GM23248 (cell line): ENCODE data around the gene PITPNM2. TPM values are rescaled to one million over a fixed set of nuclear protein-coding genes. Genes with fewer than 3 reads are reported as not detected.

Experiments used
- DNase-seq: peaks from one replicate; pipeline ENCODE4 v3.0.0-alpha.2; 2015
- H2AFZ ChIP-seq: fragments of 200-600 bp; sonication (generic); 2 replicates; pipeline ENCODE4 v1.6.1; 2016; ENCODE audit warnings: antibody characterized with exemption
- H3F3A ChIP-seq: fragments of 200-600 bp; sonication (generic); 2 replicates; pipeline ENCODE4 v1.6.1; 2016; ENCODE audit warnings: mild to moderate bottlenecking, antibody characterized with exemption, mixed run types; ENCODE audit not compliant: insufficient read depth
- H3K27ac ChIP-seq: fragments of 200-600 bp; sonication (generic); 2 replicates; pipeline ENCODE4 v1.5.1; 2016; ENCODE audit warnings: mild to moderate bottlenecking
- H3K27me3 ChIP-seq: fragments of 200-600 bp; sonication (generic); replicated peaks from 2 replicates; pipeline ENCODE4 v1.6.1; 2016; ENCODE audit warnings: mild to moderate bottlenecking; ENCODE audit not compliant: insufficient read depth
- H3K36me3 ChIP-seq: fragments of 200-600 bp; sonication (generic); 2 replicates; pipeline ENCODE4 v1.6.1; 2016; ENCODE audit warnings: low read depth, mild to moderate bottlenecking
- H3K4me1 ChIP-seq: fragments of 200-600 bp; sonication (generic); 2 replicates; pipeline ENCODE4 v1.6.1; 2016; ENCODE audit warnings: mild to moderate bottlenecking; ENCODE audit not compliant: insufficient read depth
- H3K4me2 ChIP-seq: fragments of 200-600 bp; sonication (generic); one replicate; pipeline ENCODE4 v1.6.1; 2016; ENCODE audit warnings: mild to moderate bottlenecking; ENCODE audit not compliant: unreplicated experiment
- H3K4me3 ChIP-seq: fragments of 200-600 bp; sonication (generic); 2 replicates; pipeline ENCODE4 v1.5.1; 2016; ENCODE audit warnings: mild to moderate bottlenecking
- H3K79me2 ChIP-seq: fragments of 200-600 bp; sonication (generic); 2 replicates; pipeline ENCODE4 v1.6.1; 2016; ENCODE audit warnings: mild to moderate bottlenecking; ENCODE audit not compliant: insufficient read depth
- H3K9ac ChIP-seq: fragments of 200-600 bp; sonication (generic); 2 replicates; pipeline ENCODE4 v1.6.1; 2016; ENCODE audit warnings: mild to moderate bottlenecking
- H3K9me2 ChIP-seq: fragments of 200-600 bp; sonication (generic); 2 replicates; pipeline ENCODE4 v1.6.1; 2016; ENCODE audit warnings: mixed run types, mild to moderate bottlenecking, moderate library complexity; ENCODE audit not compliant: insufficient read depth
- H3K9me3 ChIP-seq: fragments of 200-600 bp; sonication (generic); one replicate; pipeline ENCODE4 v1.6.1; 2017; ENCODE audit warnings: low read depth
- H4K20me1 ChIP-seq: fragments of 200-600 bp; sonication (generic); 2 replicates; pipeline ENCODE4 v1.6.0; 2016; ENCODE audit not compliant: insufficient read depth
- EZH2 ChIP-seq: fragments of 200-600 bp; sonication (generic); IDR thresholded peaks from 2 replicates; pipeline ENCODE4 v1.6.1; 2018; ENCODE audit warnings: antibody characterized with exemption, mild to moderate bottlenecking; ENCODE audit not compliant: insufficient read depth, poor library complexity, severe bottlenecking
- EZH2phosphoT487 ChIP-seq: fragments of 200-600 bp; sonication (generic); IDR thresholded peaks from 2 replicates; pipeline ENCODE4 v1.6.1; 2018; ENCODE audit warnings: antibody characterized with exemption, moderate library complexity, mild to moderate bottlenecking, low read depth; ENCODE audit not compliant: insufficient read depth
- WGBS, 2 experiments: methylation state at CpG; one replicate each; pipeline ENCODE4 v1.1.6; 2015 to 2017; ENCODE audit warnings: low lambda C conversion rate in 2 of 2, low coverage in 1 of 2; ENCODE audit errors: missing lambda C conversion rate in 2 of 2; 5-methylcytosine and 5-hydroxymethylcytosine counted together
- in situ Hi-C: fragments of 300-500 bp; cut with MboI; formaldehyde crosslinking; loops from 2 replicates; pipeline ENCODE4 v1.15.0; 2020
- polyA plus RNA-seq: library from polyadenylated mRNA; unstranded; fragments of >200 nt; fragmentation: Nextera tagmentation; extraction: Ambion mirVana; gene quantifications from 2 replicates; pipeline ENCODE4 v1.2.1, GENCODE V29; 2016
- total RNA-seq: library from RNA; depleted of rRNA; stranded (reverse); fragments of >200 nt; shearing (Covaris generic); gene quantifications from 2 replicates; pipeline ENCODE4 v1.2.3, GENCODE V29; 2014

The PITPNM2 gene
- total and polyA plus RNA-seq, 2 experiments from 2014 or later = 0.63 to 2.1 TPM

DNA sequence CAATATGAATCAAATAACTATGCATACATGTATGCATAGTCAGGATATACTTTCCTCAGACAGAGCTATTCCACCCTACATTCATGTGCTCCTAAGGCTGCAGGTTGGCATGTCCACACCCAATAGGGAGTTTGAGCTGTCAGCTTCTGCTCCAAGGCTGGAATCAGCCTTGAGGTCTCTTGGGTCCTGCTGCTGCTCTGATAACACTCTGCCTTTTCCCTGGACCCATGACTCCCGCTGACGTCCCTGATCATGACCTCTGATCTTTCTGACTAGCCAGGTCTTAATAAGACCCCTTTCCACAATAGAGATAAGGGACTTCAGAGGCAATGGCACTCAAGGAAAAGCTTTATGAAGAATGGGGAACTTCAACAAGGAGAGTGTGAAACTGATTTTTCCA is 5.7 kb downstream of the PITPNM2 start:
- Histone ChIP-seq H3K4me1 (peaks cover 29% of the 10 kb centered on the region), H3K4me2 (no peak overlapping the region), H3F3A (peaks cover 27% of the 10 kb centered on the region), H3K27ac (no peak overlapping the region), H3K9ac (no peak overlapping the region), H3K27me3 (no peaks in the 10 kb centered on the region), H4K20me1 (no peaks in the 10 kb centered on the region), H3K4me3 (no peak overlapping the region), H3K79me2 (peaks cover 28% of the 10 kb centered on the region; the same call in 1 of the 2 replicates), H2AFZ (no peak overlapping the region), H3K36me3 (no peaks in the 10 kb centered on the region), H3K9me2 (no peaks in the 10 kb centered on the region), H3K9me3 (no peaks in the 10 kb centered on the region)
- 95 to 96% methylated on average over 2 of the region's 2 CpGs for WGBS, 2 experiments
- no peak for TF ChIP-seq EZH2
- no peak for TF ChIP-seq EZH2phosphoT487
- in situ Hi-C loops = loop anchor here (10.0 kb wide), 1 partner anchor 100 kb away; no protein-coding TSS in a partner anchor
- no peak for DNase-seq

DNA sequence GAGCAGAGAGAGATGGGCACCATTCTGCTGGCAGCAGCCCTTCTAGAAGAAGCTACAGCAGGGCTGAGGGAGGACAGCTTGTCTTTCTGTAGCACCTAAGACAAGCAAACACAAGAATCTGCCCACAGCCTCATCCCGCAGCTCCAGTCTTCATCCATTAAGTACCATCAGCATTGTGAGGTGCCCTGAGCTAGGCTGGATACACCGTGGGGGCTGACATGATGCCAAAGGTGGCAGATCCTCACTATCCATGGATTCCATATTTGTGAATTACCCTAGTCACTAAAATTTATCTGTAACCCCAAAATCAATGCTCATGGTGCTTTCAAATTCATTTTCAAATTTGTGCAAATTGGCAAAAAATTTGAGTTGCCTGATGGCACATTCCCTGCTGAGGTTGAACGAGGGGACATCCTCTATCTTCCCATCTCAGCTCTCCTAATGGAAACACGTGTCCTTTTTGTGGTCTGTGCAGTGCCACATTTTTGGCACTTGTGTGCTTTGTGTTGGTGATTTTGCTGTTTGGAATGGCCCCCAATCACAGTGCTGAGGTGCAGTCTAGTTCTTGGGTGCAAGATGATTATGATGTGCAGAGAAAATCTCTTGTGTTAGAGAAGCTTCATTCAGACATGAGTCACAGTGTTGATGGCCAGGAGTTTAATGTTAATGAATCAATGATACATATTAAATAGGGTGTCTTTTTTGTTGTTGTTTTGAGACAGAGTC is 7.0 kb downstream of the PITPNM2 start:
- WGBS, 2 experiments = 80 to 89% methylated on average over 4 of the region's 4 CpGs
- Histone ChIP-seq H3K9me2 (no peaks in the 10 kb centered on the region), H3K27ac (no peak overlapping the region), H3K4me1 (peaks cover 36% of the 10 kb centered on the region), H2AFZ (no peak overlapping the region), H3K9me3 (no peaks in the 10 kb centered on the region), H3K4me2 (no peak overlapping the region), H4K20me1 (no peaks in the 10 kb centered on the region), H3K79me2 (peaks cover 36% of the 10 kb centered on the region; the same call in 1 of the 2 replicates), H3F3A (peaks cover 21% of the 10 kb centered on the region), H3K36me3 (no peaks in the 10 kb centered on the region), H3K9ac (no peak overlapping the region), H3K27me3 (no peaks in the 10 kb centered on the region), H3K4me3 (no peak overlapping the region)
- peak; percentile 34 for DNase-seq
- in situ Hi-C loops = loop anchor here (10.0 kb wide), 1 partner anchor 99 kb away; no protein-coding TSS in a partner anchor
- TF ChIP-seq EZH2 = no peak

GRCh38 chr12:123142921-123143735 is 7.8 kb downstream of the PITPNM2 start:
- Histone ChIP-seq H3F3A (peaks cover 19% of the 10 kb centered on the region), H3K4me2 (no peak overlapping the region), H3K9ac (no peak overlapping the region), H3K27ac (no peak overlapping the region), H3K9me3 (no peaks in the 10 kb centered on the region), H3K9me2 (no peaks in the 10 kb centered on the region), H4K20me1 (no peaks in the 10 kb centered on the region), H3K36me3 (no peaks in the 10 kb centered on the region), H3K79me2 (peaks cover 36% of the 10 kb centered on the region; the same call in 1 of the 2 replicates), H3K27me3 (no peaks in the 10 kb centered on the region), H3K4me1 (peaks cover 36% of the 10 kb centered on the region), H2AFZ (no peak overlapping the region), H3K4me3 (no peak overlapping the region)
- TF ChIP-seq EZH2 (no peak), EZH2phosphoT487 (no peak)
- 92 to 100% methylated on average over 10 to 11 of the region's 11 CpGs for WGBS, 2 experiments
- in situ Hi-C loops = loop anchor here (10.0 kb wide), 1 partner anchor 98 kb away; no protein-coding TSS in a partner anchor
- no peak for DNase-seq

DNA sequence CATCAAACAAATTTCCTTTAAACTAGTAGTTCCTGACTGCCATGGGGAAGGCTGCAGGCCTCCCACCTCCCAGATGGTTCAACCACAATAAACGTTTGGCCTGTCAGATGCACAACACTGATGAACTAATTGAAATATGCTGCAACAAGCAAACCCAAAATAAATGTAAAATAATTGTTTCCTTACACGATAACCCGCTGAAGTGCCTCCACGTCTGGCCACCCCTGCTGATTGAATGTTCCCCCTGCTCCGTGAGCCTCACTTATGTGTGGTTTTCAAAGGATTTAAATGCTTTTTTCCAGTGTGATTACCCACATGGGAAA is 8.4 kb downstream of the PITPNM2 start:
- Histone ChIP-seq H3K36me3 (no peaks in the 10 kb centered on the region), H3K9me3 (no peaks in the 10 kb centered on the region), H3K27me3 (no peaks in the 10 kb centered on the region), H3F3A (peaks cover 19% of the 10 kb centered on the region), H3K79me2 (peaks cover 32% of the 10 kb centered on the region; the same call in 1 of the 2 replicates), H3K9me2 (no peaks in the 10 kb centered on the region), H3K27ac (peak overlapping the region; percentile 53), H3K4me1 (peaks cover 36% of the 10 kb centered on the region), H3K4me2 (no peak overlapping the region), H3K4me3 (no peak overlapping the region), H4K20me1 (no peaks in the 10 kb centered on the region), H2AFZ (no peak overlapping the region), H3K9ac (no peak overlapping the region)
- no peak for DNase-seq
- TF ChIP-seq EZH2 = no peak
- TF ChIP-seq EZH2phosphoT487 = no peak
- in situ Hi-C loops = loop anchor here (10.0 kb wide), 1 partner anchor 98 kb away; no protein-coding TSS in a partner anchor
- 41 to 45% methylated on average over 5 of the region's 5 CpGs for WGBS, 2 experiments
